K562 (cell line): ENCODE measurements around the gene DHX8.

ENCODE experiments used
- CREB1 ChIP-seq, 2 experiments: sonication (generic) in 1 of 2; formaldehyde crosslinking in 1 of 2; IDR thresholded peaks; 2 replicates each; pipeline versions ENCODE4 v1.6.1 to v1.8.0; 2012 to 2022; ENCODE audit warnings: inconsistent platforms in 1 of 2, mild to moderate bottlenecking in 1 of 2, missing genetic modification reagents in 1 of 2, moderate library complexity in 1 of 2
- JUND ChIP-seq, 2 experiments: IDR thresholded peaks; 2 replicates in 1 of 2; 3 replicates in 1 of 2; pipeline ENCODE4 v1.6.1; 2011; ENCODE audit warnings: borderline replicate concordance in 2 of 2, low read depth in 2 of 2, low read length in 2 of 2, improper control_type of control experiment in 1 of 2, missing biosample characterization in 1 of 2, missing genetic modification characterization in 1 of 2, missing genetic modification reagents in 1 of 2
- NCOA4 ChIP-seq: fragments of 450-650 bp; IDR thresholded peaks from 2 replicates; pipeline ENCODE4 v1.6.1; 2018; ENCODE audit warnings: mild to moderate bottlenecking; ENCODE audit not compliant: partially characterized antibody
- RAD21 ChIP-seq, 2 experiments: fragments of 250-450 bp in 1 of 2; fragments of 450-650 bp in 1 of 2; sonication (Bioruptor Pico) in 1 of 2; formaldehyde crosslinking in 1 of 2; IDR thresholded peaks in 1 of 2; conservative IDR thresholded peaks in 1 of 2; 2 replicates each; pipeline versions ENCODE4 v1.4.0 to v1.8.0; 2020 to 2022; ENCODE audit warnings: mild to moderate bottlenecking in 2 of 2, moderate library complexity in 1 of 2
- SMARCC2 ChIP-seq: fragments of 450-650 bp; IDR thresholded peaks from 2 replicates; pipeline ENCODE4 v1.6.1; 2017; ENCODE audit warnings: antibody characterized with exemption, moderate library complexity, mild to moderate bottlenecking, low read depth
- SPI1 ChIP-seq: IDR thresholded peaks from 2 replicates; pipeline ENCODE4 v1.6.1; 2011; ENCODE audit warnings: low read depth, low read length, control low read depth, borderline replicate concordance
- TCF3 ChIP-seq: sonication (generic); formaldehyde crosslinking; IDR thresholded peaks from 2 replicates; pipeline ENCODE4 v1.4.0; 2020; ENCODE audit warnings: mild to moderate bottlenecking, missing genetic modification reagents
- ZNF282 ChIP-seq: sonication (generic); formaldehyde crosslinking; IDR thresholded peaks from 2 replicates; pipeline ENCODE4 v1.8.1; 2023; ENCODE audit warnings: missing genetic modification reagents
- ZNF589 ChIP-seq: fragments of 200-800 bp; sonication (Bioruptor generic); IDR thresholded peaks from 2 replicates; pipeline ENCODE4 v1.6.1; 2016; ENCODE audit warnings: low read depth, missing genetic modification characterization, missing compliant biosample characterization
- TF ChIP-seq, protein P1 (sequence below), 3 experiments: IDR thresholded peaks in 2 of 3; conservative IDR thresholded peaks in 1 of 3; 2 replicates each; pipeline ENCODE4 v1.5.1; 2011 to 2012; ENCODE audit warnings: low read length in 3 of 3, mild to moderate bottlenecking in 3 of 3, control low read depth in 2 of 3, improper control_type of control experiment in 1 of 3, inconsistent platforms in 1 of 3, low read depth in 1 of 3, mixed read lengths in 1 of 3, moderate library complexity in 1 of 3; ENCODE audit not compliant: insufficient read depth in 2 of 3
- TF ChIP-seq, protein P2 (sequence below): fragments of 450-650 bp; IDR thresholded peaks from 2 replicates; pipeline ENCODE4 v1.6.1; 2016; ENCODE audit warnings: mild to moderate bottlenecking, moderate library complexity

DNA sequence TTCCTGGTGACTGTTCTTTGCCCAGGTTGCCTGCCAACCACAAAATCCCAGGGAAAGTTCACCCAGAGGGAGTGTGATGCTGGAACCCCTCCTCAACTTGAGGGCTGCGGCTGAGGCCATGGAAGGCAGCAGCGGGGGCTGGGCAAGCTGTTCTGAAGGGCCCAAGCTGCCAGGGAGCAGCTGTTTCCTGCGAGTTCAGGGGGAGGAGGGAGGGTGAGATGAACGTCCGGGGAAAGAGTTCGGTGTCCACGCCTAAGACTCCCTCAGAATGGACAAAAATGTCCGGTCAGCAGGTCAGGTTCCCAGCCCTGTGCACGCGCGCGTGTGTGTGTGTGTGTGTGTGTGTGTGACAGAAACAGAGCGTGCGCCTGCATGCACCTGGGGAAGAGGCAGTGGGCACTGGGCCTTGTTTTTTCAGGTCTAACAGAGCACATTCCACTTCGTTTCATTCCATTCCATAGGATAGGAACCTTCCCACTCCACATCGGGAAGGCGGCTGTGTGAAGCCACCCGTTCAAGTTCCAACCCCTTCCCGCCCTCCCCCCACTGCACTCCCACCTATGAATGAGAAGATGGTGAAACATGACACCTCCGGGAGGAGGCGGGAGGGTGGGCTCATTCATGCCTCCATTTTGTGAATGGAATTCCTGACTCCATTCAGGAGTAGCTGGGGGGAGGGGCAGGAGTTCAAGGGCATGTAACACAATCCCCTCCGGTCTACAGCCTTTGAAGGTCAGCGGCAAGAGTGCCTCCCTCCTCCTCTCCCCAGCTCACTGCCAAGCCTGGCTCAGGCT lies 46.7 kb downstream of the DHX8 start:
- TF ChIP-seq CREB1 (IDR thresholded peaks at IDR 0.05) (no peak), CREB1 (CRISPR knock-in tag; IDR thresholded peaks at IDR 0.05) (no peak), SMARCC2 (no peak), JUND (IDR thresholded peaks at IDR 0.05; ENCODE audit: borderline replicate concordance, low read depth, low read length) (0 out of 2 replicates have a peak, but pooled peaks have one; percentile 33), JUND (tag; IDR thresholded peaks at IDR 0.05; ENCODE audit: borderline replicate concordance, low read depth, low read length) (peak; percentile 32; the same call in 1 of the 3 replicates), ZNF589 (CRISPR knock-in tag) (no peak), RAD21 (CRISPR knock-in tag; conservative IDR thresholded peaks at IDR 0.05 in 1 of 2, IDR thresholded peaks at IDR 0.05 in 1 of 2) (no peak), SPI1 (no peak), ZNF282 (CRISPR knock-in tag) (no peak), TCF3 (no peak), NCOA4 (no peak)
- TF ChIP-seq, protein P1, sequence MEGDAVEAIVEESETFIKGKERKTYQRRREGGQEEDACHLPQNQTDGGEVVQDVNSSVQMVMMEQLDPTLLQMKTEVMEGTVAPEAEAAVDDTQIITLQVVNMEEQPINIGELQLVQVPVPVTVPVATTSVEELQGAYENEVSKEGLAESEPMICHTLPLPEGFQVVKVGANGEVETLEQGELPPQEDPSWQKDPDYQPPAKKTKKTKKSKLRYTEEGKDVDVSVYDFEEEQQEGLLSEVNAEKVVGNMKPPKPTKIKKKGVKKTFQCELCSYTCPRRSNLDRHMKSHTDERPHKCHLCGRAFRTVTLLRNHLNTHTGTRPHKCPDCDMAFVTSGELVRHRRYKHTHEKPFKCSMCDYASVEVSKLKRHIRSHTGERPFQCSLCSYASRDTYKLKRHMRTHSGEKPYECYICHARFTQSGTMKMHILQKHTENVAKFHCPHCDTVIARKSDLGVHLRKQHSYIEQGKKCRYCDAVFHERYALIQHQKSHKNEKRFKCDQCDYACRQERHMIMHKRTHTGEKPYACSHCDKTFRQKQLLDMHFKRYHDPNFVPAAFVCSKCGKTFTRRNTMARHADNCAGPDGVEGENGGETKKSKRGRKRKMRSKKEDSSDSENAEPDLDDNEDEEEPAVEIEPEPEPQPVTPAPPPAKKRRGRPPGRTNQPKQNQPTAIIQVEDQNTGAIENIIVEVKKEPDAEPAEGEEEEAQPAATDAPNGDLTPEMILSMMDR (IDR thresholded peaks at IDR 0.05 in 2 of 3, conservative IDR thresholded peaks at IDR 0.05 in 1 of 3; ENCODE audit: insufficient read depth in 2 of 3, low read depth in 1 of 3, low read length in 3 of 3), result no peak
- TF ChIP-seq, protein P2, sequence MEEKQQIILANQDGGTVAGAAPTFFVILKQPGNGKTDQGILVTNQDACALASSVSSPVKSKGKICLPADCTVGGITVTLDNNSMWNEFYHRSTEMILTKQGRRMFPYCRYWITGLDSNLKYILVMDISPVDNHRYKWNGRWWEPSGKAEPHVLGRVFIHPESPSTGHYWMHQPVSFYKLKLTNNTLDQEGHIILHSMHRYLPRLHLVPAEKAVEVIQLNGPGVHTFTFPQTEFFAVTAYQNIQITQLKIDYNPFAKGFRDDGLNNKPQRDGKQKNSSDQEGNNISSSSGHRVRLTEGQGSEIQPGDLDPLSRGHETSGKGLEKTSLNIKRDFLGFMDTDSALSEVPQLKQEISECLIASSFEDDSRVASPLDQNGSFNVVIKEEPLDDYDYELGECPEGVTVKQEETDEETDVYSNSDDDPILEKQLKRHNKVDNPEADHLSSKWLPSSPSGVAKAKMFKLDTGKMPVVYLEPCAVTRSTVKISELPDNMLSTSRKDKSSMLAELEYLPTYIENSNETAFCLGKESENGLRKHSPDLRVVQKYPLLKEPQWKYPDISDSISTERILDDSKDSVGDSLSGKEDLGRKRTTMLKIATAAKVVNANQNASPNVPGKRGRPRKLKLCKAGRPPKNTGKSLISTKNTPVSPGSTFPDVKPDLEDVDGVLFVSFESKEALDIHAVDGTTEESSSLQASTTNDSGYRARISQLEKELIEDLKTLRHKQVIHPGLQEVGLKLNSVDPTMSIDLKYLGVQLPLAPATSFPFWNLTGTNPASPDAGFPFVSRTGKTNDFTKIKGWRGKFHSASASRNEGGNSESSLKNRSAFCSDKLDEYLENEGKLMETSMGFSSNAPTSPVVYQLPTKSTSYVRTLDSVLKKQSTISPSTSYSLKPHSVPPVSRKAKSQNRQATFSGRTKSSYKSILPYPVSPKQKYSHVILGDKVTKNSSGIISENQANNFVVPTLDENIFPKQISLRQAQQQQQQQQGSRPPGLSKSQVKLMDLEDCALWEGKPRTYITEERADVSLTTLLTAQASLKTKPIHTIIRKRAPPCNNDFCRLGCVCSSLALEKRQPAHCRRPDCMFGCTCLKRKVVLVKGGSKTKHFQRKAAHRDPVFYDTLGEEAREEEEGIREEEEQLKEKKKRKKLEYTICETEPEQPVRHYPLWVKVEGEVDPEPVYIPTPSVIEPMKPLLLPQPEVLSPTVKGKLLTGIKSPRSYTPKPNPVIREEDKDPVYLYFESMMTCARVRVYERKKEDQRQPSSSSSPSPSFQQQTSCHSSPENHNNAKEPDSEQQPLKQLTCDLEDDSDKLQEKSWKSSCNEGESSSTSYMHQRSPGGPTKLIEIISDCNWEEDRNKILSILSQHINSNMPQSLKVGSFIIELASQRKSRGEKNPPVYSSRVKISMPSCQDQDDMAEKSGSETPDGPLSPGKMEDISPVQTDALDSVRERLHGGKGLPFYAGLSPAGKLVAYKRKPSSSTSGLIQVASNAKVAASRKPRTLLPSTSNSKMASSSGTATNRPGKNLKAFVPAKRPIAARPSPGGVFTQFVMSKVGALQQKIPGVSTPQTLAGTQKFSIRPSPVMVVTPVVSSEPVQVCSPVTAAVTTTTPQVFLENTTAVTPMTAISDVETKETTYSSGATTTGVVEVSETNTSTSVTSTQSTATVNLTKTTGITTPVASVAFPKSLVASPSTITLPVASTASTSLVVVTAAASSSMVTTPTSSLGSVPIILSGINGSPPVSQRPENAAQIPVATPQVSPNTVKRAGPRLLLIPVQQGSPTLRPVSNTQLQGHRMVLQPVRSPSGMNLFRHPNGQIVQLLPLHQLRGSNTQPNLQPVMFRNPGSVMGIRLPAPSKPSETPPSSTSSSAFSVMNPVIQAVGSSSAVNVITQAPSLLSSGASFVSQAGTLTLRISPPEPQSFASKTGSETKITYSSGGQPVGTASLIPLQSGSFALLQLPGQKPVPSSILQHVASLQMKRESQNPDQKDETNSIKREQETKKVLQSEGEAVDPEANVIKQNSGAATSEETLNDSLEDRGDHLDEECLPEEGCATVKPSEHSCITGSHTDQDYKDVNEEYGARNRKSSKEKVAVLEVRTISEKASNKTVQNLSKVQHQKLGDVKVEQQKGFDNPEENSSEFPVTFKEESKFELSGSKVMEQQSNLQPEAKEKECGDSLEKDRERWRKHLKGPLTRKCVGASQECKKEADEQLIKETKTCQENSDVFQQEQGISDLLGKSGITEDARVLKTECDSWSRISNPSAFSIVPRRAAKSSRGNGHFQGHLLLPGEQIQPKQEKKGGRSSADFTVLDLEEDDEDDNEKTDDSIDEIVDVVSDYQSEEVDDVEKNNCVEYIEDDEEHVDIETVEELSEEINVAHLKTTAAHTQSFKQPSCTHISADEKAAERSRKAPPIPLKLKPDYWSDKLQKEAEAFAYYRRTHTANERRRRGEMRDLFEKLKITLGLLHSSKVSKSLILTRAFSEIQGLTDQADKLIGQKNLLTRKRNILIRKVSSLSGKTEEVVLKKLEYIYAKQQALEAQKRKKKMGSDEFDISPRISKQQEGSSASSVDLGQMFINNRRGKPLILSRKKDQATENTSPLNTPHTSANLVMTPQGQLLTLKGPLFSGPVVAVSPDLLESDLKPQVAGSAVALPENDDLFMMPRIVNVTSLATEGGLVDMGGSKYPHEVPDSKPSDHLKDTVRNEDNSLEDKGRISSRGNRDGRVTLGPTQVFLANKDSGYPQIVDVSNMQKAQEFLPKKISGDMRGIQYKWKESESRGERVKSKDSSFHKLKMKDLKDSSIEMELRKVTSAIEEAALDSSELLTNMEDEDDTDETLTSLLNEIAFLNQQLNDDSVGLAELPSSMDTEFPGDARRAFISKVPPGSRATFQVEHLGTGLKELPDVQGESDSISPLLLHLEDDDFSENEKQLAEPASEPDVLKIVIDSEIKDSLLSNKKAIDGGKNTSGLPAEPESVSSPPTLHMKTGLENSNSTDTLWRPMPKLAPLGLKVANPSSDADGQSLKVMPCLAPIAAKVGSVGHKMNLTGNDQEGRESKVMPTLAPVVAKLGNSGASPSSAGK, result peak; percentile 55; the same call in 1 of the 2 replicates
